ACC112 (cell line): ENCODE measurements around the gene IL34.

Experiments
- H2AFZ ChIP-seq: fragments of 200-600 bp; sonication (generic); one replicate; pipeline ENCODE4 v1.6.0; 2017; ENCODE audit warnings: antibody characterized with exemption, low read length; ENCODE audit not compliant: unreplicated experiment
- H3K27ac ChIP-seq: fragments of 200-600 bp; sonication (generic); 2 replicates; pipeline ENCODE4 v1.5.1; 2014; ENCODE audit warnings: low read depth, mild to moderate bottlenecking, antibody characterized with exemption, low read length, moderate library complexity
- H3K27me3 ChIP-seq: fragments of 200-600 bp; sonication (generic); 2 replicates; pipeline ENCODE4 v1.6.1; 2014; ENCODE audit warnings: mild to moderate bottlenecking, antibody characterized with exemption, low read length, moderate library complexity, mixed read lengths; ENCODE audit not compliant: insufficient read depth
- H3K36me3 ChIP-seq: fragments of 200-600 bp; sonication (generic); 2 replicates; pipeline ENCODE4 v1.6.1; 2016; ENCODE audit warnings: mild to moderate bottlenecking, antibody characterized with exemption, low read length, moderate library complexity, mixed read lengths; ENCODE audit not compliant: insufficient read depth
- H3K4me1 ChIP-seq: fragments of 200-600 bp; sonication (generic); one replicate; pipeline ENCODE4 v1.6.1; 2016; ENCODE audit warnings: low read length, mixed read lengths; ENCODE audit not compliant: insufficient read depth, unreplicated experiment, control insufficient read depth
- H3K4me3 ChIP-seq: fragments of 200-600 bp; sonication (generic); 2 replicates; pipeline ENCODE4 v1.5.1; 2014; ENCODE audit warnings: mild to moderate bottlenecking, low read depth, low read length
- H3K79me2 ChIP-seq: fragments of 200-600 bp; sonication (generic); one replicate; pipeline ENCODE4 v1.6.0; 2016; ENCODE audit warnings: low read length; ENCODE audit not compliant: control insufficient read depth, unreplicated experiment, insufficient read depth

The IL34 gene

GRCh38 chr16:70659546-70659945 is 13.2 kb downstream of the IL34 start:
- Histone ChIP-seq H3K79me2 (no peaks in the 10 kb centered on the region), H3K27me3 (no peaks in the 10 kb centered on the region), H2AFZ (no peak overlapping the region), H3K4me1 (no peaks in the 10 kb centered on the region), H3K27ac (no peak overlapping the region), H3K4me3 (no peak overlapping the region), H3K36me3 (peaks cover 2% of the 10 kb centered on the region; the same call in 1 of the 2 replicates)

GRCh38 chr16:70659953-70660671 is 13.8 kb downstream of the IL34 start:
- Histone ChIP-seq H3K27me3 (no peaks in the 10 kb centered on the region), H3K4me1 (no peaks in the 10 kb centered on the region), H3K4me3 (no peak overlapping the region), H3K36me3 (peaks cover 2% of the 10 kb centered on the region; the same call in 1 of the 2 replicates), H3K79me2 (no peaks in the 10 kb centered on the region), H2AFZ (no peak overlapping the region), H3K27ac (no peak overlapping the region)

GRCh38 chr16:70660672-70661350 is 14.5 kb downstream of the IL34 start:
- Histone ChIP-seq H3K27ac (no peak overlapping the region), H2AFZ (no peak overlapping the region), H3K79me2 (no peaks in the 10 kb centered on the region), H3K4me1 (no peaks in the 10 kb centered on the region), H3K36me3 (peaks cover 3% of the 10 kb centered on the region; the same call in 1 of the 2 replicates), H3K4me3 (no peak overlapping the region), H3K27me3 (no peaks in the 10 kb centered on the region)

- Histone ChIP-seq H3K4me3 (no peak overlapping the region), H3K36me3 (peaks cover 10% of the 10 kb centered on the region; the same call in 1 of the 2 replicates), H2AFZ (no peak overlapping the region), H3K4me1 (no peaks in the 10 kb centered on the region), H3K79me2 (no peaks in the 10 kb centered on the region), H3K27me3 (no peaks in the 10 kb centered on the region), H3K27ac (no peak overlapping the region)
These were observed 15.2 kb downstream of the IL34 start for GRCh38 chr16:70661534-70661917.

GRCh38 chr16:70661918-70662641 is 15.7 kb downstream of the IL34 start:
- Histone ChIP-seq H2AFZ (no peak overlapping the region), H3K4me3 (no peak overlapping the region), H3K36me3 (peaks cover 15% of the 10 kb centered on the region; the same call in 1 of the 2 replicates), H3K27me3 (no peaks in the 10 kb centered on the region), H3K27ac (no peak overlapping the region), H3K4me1 (no peaks in the 10 kb centered on the region), H3K79me2 (no peaks in the 10 kb centered on the region)

GRCh38 chr16:70662991-70663523 is 16.7 kb downstream of the IL34 start:
- H3K4me3 ChIP-seq: no peak overlapping the region
- H3K36me3 ChIP-seq: peaks cover 15% of the 10 kb centered on the region; the same call in 1 of the 2 replicates
- H3K4me1 ChIP-seq: no peaks in the 10 kb centered on the region
- no peak overlapping the region for H3K27ac ChIP-seq
- H2AFZ ChIP-seq: no peak overlapping the region
- no peaks in the 10 kb centered on the region for H3K27me3 ChIP-seq
- H3K79me2 ChIP-seq: no peaks in the 10 kb centered on the region

- Histone ChIP-seq H3K79me2 (no peaks in the 10 kb centered on the region), H3K4me3 (no peak overlapping the region), H3K4me1 (no peaks in the 10 kb centered on the region), H3K36me3 (peaks cover 19% of the 10 kb centered on the region; the same call in 1 of the 2 replicates), H2AFZ (no peak overlapping the region), H3K27me3 (no peaks in the 10 kb centered on the region), H3K27ac (no peak overlapping the region)
These were observed 17.4 kb downstream of the IL34 start for GRCh38 chr16:70663524-70664324.

- Histone ChIP-seq H3K27ac (no peak overlapping the region), H3K27me3 (no peaks in the 10 kb centered on the region), H3K4me3 (no peak overlapping the region), H2AFZ (no peak overlapping the region), H3K79me2 (no peaks in the 10 kb centered on the region), H3K36me3 (peaks cover 24% of the 10 kb centered on the region; the same call in 1 of the 2 replicates), H3K4me1 (no peaks in the 10 kb centered on the region)
These were observed 18.2 kb downstream of the IL34 start for GRCh38 chr16:70664325-70665112.

GRCh38 chr16:70665113-70665694 is 18.8 kb downstream of the IL34 start:
- H2AFZ ChIP-seq: no peak overlapping the region

More at GRCh38 chr16:70665113-70665694, 18.8 kb downstream of the IL34 start:
- no peak overlapping the region for H3K27ac ChIP-seq
- H3K79me2 ChIP-seq: no peaks in the 10 kb centered on the region
- H3K36me3 ChIP-seq: peaks cover 30% of the 10 kb centered on the region; the same call in 1 of the 2 replicates
- no peaks in the 10 kb centered on the region for H3K27me3 ChIP-seq
- no peak overlapping the region for H3K4me3 ChIP-seq
- no peaks in the 10 kb centered on the region for H3K4me1 ChIP-seq
